NCI-H774 (cell line): ENCODE measurements around the gene TBC1D30.
"Not testable (repeated sequence)": the region's sequence is repeated elsewhere in the genome, so short reads cannot be mapped to it uniquely, and the experiment has no call there.

Experiments
- DNase-seq: peaks from one replicate; lab custom pipeline; 2025; lab: John Stamatoyannopoulos, UW

TBC1D30 gene, protein sequence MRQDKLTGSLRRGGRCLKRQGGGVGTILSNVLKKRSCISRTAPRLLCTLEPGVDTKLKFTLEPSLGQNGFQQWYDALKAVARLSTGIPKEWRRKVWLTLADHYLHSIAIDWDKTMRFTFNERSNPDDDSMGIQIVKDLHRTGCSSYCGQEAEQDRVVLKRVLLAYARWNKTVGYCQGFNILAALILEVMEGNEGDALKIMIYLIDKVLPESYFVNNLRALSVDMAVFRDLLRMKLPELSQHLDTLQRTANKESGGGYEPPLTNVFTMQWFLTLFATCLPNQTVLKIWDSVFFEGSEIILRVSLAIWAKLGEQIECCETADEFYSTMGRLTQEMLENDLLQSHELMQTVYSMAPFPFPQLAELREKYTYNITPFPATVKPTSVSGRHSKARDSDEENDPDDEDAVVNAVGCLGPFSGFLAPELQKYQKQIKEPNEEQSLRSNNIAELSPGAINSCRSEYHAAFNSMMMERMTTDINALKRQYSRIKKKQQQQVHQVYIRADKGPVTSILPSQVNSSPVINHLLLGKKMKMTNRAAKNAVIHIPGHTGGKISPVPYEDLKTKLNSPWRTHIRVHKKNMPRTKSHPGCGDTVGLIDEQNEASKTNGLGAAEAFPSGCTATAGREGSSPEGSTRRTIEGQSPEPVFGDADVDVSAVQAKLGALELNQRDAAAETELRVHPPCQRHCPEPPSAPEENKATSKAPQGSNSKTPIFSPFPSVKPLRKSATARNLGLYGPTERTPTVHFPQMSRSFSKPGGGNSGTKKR

DNA sequence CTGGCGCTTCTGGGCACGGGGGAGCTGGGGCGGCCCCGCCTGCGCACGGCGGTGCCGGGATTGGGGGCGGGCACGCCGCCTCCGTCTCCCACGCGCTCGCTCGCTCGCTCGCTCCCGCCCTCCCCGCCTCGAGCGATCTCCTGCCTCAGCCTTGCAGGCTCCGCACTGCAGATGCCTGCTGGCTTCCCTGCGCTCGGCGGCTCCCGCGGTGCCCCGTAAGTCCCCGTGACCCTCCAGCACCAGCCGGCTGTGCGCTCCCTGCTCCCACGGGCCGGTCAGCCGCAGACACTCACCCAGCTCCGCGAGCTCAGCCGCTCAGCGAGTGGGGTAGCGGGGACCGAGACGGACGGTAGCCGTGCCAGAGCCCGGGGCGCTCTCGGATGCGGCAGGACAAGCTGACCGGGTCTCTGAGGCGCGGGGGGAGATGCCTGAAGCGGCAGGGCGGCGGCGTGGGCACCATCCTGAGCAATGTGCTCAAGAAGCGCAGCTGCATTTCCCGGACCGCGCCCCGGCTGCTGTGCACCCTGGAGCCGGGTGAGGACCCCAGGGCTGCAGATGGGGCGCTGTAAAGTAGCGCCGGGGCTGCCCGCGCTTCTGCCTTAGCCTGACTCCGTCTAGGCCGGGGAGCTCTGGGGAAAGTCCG lies at the start of gene TBC1D30:
TSS of gene TBC1D30 (plus strand) at position 148 of the 643 bp plus-strand sequence. CDS start at position 381, 233 bp downstream.
- DNase-seq, result peak; percentile 57

DNA sequence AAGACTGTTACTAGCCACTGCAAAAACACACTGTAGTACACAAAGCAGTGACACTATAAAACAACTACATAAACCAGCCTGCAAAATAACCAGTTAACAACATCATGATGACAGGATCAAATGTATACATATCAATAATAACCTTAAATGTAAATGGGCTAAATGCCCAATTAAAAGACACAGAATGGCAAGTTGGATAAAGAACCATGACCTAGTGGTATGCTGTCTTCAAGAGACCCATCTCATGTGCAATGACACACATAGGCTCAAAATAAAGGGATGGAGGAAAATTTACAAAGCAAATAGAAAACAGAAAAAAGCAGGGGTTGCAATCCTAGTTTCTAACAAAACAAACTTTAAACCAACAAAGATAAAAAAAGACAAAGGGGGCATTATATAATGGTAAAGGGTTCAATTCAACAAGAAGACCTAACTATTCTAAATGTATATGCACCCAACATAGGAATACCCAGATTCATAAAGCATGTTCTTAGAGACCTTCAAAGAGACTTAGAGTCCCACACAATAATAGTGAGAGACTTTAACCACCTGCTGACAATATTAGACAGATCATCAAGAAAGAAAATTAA lies 49.2 kb upstream of the TBC1D30 start:
- not testable (repeated sequence) for DNase-seq

DNA sequence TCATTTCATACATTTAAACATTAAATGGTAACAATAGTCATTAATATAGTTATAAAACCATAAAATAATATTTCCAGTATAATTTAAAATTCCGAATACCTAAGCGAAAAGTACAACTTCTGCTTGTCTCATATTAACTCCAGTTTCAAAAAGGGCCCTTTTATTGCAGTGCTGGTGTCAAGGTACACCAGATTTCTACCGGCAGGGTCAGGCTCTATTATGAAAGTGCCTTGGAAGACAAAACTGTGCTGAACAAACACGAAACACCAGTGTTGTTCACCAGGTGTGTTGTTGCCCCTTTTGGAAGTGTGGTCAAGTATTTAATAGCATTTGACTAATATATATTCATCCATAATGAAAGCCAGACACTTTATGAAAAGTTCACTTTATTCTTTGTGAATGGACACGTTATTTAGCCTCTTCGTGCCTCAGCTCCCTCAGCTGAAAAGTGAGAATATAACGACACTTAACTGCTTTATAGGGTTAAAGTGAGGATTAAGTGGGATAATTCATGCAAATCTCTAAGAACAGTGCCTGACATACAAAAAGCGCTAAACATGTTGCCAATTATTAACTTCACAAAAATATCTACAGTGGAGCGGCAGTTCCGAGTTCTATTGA lies 45.0 kb upstream of the TBC1D30 start:
- DNase-seq, result no peak

DNA sequence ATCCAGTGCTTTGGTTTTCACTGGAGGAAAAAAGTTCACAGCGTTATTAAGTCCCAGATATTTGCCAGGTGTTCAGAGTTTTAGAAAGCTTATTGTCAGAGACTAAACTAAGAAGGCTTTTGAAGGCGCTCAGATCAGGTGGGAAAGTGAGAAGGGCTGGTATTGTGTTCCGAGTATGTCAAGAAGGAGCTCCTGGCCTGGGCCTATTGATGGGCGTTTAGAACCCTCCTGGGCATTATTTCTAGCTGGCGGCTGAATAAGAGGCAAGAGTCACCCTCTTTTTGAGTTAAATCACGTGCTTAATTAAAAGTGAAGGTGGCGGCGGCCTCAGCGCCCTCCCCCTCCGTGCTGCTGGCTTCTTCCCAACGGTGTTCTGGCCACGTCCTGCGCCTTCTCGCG lies 44.3 kb upstream of the TBC1D30 start:
- DNase-seq, result peak; percentile 81

DNA sequence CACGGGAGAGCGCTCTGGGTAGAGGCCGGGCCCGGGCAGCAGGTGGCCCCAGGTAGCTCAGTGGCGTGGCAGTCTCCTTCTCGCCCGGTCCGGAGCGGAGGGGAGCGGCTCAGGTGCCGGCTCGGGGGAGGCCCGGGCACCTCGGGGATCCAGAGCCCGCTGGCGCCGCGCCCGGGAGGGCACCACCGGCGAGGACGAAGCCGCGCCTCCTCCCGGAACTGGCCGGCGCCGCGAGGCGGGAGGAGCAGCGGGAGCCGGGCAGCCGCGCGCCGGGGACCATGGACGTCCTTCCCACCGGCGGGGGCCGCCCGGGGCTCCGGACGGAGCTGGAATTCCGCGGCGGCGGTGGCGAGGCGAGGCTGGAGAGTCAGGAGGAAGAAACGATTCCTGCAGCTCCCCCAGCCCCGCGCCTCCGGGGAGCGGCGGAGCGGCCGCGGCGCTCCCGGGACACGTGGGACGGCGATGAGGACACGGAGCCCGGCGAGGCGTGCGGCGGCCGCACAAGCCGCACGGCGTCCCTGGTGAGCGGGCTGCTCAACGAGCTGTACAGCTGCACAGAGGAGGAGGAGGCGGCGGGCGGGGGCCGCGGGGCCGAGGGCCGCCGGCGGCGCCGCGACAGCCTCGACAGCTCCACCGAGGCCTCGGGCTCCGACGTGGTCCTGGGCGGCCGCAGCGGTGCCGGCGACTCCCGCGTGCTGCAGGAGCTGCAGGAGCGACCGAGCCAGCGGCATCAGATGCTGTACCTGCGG lies 43.7 kb upstream of the TBC1D30 start:
- DNase-seq, result peak; percentile 81

DNA sequence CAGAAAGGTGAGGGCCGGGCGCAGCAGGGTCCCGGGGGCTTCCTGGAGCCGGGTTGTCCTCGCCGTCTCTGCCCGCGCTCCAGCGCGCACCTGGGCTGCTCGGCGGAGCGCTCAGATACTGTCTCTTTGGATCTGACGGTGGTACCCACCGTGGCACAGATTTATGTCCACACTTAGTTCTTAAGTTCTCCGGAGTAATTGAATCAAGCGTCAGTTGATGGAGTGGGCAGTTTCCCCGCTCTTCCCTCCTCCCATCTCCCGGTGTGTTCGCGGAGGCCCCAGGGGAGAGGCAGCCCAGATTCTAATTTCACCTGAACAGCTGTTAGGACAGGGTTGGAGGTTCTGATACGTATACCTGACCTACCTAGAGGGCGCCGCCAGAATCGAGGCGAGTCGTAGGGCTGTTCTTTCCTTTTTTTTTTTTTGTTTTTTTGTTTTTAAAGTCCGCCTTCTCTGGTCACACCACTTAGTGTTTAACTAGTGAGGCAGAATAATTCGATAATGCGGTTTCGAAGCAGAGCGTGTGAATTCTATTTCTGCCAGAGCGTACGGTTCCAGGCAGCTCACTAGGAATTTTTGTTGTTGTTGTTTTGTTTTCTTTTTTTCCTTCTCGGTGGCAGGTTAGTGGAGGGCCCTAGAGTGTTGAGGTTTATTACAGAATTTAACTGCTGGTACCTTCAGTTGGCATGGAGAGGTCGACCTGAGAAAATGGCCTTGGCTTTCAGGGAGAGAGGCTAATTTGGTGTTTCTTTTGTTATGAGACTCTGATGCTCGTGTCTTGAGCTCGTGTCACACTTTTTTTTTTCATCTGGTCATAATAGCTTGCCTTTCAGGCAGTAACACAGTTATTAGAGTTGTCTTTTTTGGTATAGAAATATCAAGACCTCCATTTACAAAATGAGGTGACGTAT lies 42.9 kb upstream of the TBC1D30 start:
- no peak for DNase-seq

DNA sequence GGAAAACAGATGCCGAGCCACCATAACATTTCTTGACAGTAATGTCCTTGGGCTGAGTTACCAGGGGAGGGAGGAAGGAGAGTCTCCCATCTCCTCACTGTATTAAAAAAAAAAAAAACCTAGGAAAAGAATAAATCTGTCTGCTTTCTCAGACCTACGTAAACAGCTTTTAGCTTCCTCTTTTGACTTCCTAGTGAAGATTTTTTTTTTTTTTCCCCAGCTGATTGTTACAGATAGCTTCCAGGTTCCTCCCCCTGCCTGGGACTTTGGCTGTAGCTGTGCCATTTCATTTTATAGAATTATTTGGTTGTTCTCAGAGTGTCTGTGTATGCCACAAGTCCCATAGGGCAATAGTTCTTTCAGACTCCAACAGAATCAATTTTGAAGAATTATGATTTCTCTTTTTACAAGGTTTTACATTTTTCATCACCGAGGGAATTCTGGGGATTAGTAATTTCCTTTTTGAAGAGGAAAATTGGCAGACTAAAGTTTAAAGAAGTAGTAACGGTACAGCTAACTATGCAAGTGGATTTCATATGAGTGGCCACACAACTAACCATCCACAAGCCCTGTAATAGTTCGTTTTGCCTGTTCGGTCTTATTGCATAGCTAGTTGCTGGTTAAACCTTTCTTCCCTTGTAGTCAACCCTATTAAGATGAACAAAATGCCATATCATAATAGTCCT lies 42.1 kb upstream of the TBC1D30 start:
- DNase-seq, result no peak

DNA sequence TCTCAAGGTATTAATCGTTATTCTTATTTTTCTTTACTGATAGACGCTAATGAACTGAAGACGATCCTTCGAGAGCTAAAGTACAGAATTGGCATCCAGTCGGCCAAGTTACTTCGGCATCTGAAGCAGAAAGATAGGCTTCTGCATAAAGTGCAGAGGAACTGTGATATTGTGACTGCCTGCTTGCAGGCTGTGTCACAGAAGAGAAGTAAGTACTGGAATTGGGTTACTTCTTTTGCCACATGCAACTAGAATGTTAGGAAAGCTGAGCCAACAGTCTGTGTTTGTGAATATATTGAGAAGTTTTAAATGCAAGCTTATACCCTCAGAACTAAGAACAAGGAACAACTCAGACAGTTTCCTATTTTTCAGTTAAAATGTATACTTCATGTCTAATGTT lies 38.6 kb upstream of the TBC1D30 start:
- DNase-seq, result no peak

DNA sequence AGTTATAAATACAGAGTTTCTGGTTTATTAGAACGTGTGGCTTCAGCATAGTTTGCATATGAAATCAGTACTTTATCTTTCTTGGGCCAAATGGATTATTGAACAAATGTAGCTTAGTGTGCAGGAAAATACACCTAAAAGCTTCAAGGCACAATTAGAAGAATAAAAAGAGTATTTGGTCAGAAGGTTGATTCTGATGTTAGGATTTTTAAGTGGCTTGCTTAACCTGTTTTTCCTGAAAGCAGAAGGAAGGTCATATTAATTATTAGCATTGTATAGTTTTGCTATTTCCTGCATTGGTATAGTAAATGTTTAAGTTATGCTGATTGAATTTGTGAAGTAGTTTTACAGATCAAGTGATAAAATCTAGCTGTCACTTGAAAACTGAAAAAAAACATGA lies 34.3 kb upstream of the TBC1D30 start:
- no peak for DNase-seq

DNA sequence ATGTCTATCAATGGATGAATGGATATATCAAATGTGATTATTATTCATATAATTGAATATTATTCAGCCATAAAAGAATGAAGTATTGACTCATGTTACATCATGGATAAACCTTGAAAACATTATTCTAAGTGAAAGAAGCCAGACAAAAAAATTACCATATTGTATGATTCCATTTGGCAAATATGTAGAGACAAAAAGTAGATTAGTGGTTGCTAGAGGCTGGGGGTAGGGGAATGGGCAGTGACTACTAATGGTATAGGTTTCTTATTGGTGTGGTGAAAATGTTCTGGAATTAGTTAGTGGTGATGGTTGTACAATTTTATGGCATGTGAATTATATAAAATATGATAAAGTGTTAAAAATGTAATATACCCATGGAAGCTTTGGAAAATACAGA lies 33.4 kb upstream of the TBC1D30 start:
- no peak for DNase-seq

DNA sequence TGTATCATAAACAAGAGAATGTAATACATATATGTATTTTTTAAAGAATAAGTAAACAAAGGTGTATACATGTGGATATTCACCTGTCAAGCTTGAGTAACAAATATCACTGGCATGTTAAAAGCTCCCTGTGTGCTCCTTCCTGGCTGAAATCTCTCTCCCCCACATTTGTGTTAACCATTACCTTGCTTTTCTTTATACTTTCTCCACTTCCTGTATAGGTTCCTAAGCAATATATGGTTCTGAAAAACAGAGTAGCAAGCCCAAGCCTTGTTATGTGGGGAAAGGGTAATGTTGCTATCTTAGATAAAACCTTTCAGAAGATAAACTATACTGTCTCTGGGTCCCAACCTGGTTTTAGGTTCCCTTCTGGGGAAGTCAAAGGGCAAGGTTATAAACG lies 32.3 kb upstream of the TBC1D30 start:
- DNase-seq, result no peak

DNA sequence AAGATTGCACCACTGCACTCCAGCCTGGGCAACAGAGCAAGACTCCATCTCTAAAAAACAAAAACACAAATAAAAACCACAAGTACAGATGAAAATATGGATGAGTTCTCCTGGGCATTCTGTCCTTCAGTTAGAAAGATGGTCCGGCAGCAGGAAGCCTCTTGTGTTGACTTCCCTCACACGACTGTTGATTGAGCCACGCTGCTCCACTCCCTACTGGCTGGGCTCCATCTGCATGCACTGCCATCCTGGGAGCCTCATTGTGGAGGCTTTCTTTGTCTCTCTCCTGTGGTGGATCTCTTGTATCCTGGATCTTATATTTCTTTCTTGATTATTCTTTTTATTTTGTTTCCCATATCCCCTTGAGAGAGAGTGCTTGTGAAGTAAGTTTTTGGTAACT lies 30.8 kb upstream of the TBC1D30 start:
- DNase-seq, result no peak

DNA sequence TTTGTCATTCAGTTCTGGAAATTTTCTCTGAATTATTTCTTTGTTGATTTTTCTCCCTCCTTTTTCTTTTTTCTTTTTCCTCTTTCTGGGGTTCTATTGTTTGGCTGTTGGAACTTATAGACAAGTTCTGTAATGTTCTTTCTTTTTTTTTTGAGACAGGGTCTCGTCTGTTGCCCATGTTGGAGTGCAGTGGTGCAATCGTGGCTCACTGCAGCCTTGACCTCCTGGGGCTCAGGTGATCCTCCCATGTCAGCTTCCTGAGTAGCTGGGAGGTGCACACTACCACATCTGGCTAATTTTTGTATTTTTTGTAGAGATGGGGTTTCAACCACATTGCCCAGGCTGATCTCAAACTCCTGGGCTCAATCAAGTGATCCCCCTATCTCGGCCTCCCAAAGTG lies 30.1 kb upstream of the TBC1D30 start:
- no peak for DNase-seq

DNA sequence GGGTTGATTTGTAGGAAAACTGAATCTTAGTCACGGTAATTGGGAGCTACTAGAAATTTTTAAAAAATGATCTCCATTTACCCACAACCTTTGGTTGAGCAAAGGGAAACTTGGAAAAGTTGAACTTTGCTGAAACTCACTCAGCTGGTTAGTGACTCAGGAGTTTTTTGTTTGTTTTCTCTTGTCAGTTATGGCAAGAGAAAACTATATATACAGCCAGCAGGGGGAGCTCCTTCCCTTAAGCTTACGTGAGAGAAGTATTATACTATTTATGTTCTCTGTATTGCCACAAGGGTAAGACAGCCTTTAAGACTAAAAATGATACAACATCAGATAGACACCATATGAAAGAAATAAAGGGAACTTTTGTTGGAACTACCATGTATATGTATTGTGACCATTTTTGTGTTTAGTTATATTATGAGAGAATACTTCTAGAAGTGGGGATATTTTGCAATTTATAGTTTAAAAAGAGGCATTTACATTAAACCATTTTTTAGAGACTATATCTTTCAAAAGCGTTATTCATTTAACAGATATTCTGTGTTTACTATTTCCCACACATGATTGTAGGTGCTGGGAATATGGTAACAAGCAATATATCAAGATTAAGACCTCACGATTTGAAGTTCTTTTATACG lies 28.1 kb upstream of the TBC1D30 start:
- DNase-seq, result peak; percentile 81

DNA sequence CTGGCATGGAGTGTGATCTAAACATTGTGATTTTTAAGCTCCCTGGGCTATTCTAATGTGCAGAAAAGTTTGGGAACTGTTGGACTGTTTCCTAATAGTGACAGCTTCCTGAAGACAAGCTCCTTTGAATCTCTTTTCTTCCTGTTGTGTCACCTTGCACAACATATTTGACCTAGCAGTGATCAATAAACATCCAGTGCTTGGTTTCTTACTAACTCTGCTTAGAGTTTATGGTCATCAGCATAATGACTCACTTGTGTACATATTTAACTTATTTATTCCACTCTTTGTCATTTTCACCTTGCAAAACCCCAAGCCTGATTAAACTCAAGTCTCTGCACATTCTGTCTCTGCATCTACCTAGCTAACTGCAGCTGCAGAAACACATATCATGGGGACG lies 27.3 kb upstream of the TBC1D30 start:
- no peak for DNase-seq

DNA sequence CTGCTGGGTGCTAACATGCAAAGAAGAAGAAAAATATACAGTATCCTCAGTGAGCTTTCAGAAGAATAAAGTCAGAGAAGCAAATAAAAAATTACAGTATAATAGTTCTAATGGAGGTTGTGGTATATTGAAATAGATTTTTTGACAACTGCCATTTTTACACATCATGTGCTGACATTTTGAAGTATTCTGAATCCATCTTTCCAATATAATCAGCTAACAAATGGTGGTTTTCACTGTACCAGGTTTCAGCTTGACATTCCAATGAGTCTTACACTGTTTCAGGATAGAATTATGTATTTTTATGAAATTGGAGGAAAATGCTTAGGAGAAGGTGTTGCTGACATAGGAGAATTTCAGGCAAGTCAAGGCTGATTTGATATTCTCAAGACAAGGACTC lies 26.3 kb upstream of the TBC1D30 start:
- DNase-seq, result no peak

DNA sequence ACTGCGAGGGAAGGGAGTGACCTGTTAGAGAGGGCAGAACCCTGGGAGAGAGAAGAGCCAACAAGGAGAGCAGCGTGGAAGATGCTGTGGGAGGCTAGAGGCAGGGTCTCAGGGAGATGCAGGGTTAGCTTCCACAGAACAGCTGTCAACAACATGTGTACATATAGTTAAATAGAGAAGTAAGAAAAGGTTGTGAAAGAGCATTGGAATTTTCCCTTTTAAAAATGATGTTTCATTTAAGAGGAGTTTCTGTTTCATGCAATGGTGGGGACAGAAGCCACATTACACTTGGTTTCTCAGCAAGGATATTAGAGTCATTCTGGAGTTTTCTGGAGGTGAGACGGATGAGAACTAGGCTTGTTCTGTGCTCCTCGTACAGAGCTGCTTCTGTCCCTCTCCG lies 23.8 kb upstream of the TBC1D30 start:
- no peak for DNase-seq

DNA sequence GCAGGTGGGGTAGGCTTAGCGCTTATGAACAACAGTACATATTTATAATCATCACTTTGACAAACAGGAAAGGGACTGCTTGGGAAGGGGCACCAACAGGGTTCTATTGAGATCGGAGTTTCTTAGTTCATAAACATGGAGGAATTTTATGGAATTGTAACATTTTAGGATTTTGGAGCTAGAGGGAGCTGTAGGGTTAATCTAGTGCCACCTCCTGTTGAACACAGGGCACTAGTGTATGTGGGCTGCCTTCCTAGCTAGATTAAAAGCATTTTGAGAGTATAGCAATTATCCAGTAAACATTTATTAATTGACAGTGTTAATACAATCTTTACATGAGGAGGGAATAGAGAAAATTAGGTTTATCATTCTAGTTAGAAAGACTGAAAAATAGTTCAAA lies 23.1 kb upstream of the TBC1D30 start:
- DNase-seq, result no peak

DNA sequence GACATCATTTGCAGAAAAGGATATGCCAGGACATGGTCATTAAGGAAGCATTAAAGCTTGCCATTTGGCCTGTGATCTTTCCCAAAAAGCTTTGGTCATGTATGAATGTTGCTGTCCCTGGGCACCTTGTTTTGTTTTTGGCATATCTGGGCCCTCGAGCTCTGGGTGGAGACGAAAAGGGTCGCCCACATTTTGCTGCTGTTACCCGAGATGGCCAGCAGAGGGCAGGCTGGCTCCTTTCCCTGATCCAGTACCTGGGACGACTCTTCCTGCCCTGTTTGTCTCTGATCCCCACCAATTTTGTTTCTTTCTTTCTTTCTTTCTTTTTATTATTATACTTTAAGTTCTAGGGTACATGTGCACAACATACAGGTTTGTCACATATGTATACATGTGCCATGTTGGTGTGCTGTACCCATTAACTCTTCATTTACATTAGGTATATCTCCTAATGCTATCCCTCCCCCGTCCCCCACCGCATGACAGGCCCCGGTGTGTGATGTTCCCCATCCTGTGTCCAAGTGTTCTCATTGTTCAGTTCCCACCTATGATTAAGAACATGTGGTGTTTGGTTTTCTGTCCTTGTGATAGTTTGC lies 22.2 kb upstream of the TBC1D30 start:
- peak; percentile 27 for DNase-seq
